WTC11 (cell line): ENCODE results near the gene MPC1.

ENCODE experiments used
- IRF1 ChIP-seq: sonication (generic); formaldehyde crosslinking; IDR thresholded peaks from 2 replicates; pipeline ENCODE4 v1.8.0; 2023; ENCODE audit warnings: missing genetic modification reagents
- SMAD3 ChIP-seq: sonication (generic); formaldehyde crosslinking; IDR thresholded peaks from 2 replicates; pipeline ENCODE4 v1.8.0; 2022; ENCODE audit warnings: missing genetic modification reagents, mild to moderate bottlenecking, borderline replicate concordance
- TF ChIP-seq, protein P1 (sequence below): fragments of 200-600 bp; IDR thresholded peaks from 2 replicates; pipeline ENCODE4 v1.8.0; 2022; ENCODE audit warnings: antibody characterized with exemption
- TF ChIP-seq, protein P2 (sequence below): sonication (generic); formaldehyde crosslinking; IDR thresholded peaks from 2 replicates; pipeline ENCODE4 v1.8.0; 2022; ENCODE audit warnings: mild to moderate bottlenecking, missing genetic modification reagents

- TF ChIP-seq SMAD3 (CRISPR knock-in tag) (no peak), IRF1 (CRISPR knock-in tag) (no peak)
- TF ChIP-seq, protein P1, sequence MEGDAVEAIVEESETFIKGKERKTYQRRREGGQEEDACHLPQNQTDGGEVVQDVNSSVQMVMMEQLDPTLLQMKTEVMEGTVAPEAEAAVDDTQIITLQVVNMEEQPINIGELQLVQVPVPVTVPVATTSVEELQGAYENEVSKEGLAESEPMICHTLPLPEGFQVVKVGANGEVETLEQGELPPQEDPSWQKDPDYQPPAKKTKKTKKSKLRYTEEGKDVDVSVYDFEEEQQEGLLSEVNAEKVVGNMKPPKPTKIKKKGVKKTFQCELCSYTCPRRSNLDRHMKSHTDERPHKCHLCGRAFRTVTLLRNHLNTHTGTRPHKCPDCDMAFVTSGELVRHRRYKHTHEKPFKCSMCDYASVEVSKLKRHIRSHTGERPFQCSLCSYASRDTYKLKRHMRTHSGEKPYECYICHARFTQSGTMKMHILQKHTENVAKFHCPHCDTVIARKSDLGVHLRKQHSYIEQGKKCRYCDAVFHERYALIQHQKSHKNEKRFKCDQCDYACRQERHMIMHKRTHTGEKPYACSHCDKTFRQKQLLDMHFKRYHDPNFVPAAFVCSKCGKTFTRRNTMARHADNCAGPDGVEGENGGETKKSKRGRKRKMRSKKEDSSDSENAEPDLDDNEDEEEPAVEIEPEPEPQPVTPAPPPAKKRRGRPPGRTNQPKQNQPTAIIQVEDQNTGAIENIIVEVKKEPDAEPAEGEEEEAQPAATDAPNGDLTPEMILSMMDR, result no peak
- TF ChIP-seq, protein P2, sequence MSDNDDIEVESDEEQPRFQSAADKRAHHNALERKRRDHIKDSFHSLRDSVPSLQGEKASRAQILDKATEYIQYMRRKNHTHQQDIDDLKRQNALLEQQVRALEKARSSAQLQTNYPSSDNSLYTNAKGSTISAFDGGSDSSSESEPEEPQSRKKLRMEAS (CRISPR knock-in tag), result no peak
These were observed 2.9 kb downstream of the MPC1 start for GRCh38 chr6:166379800-166380199.
